Muscle of leg (tissue), 11 donors: ENCODE data around the gene ZBTB7A. TPM values are rescaled to one million over a fixed set of nuclear protein-coding genes. Genes with fewer than 3 reads are reported as not detected.
"Not testable (repeated sequence)": the region's sequence is repeated elsewhere in the genome, so short reads cannot be mapped to it uniquely, and the experiment has no call there.

ENCODE experiments used
- DNase-seq: peaks from one replicate; pipeline ENCODE4 v3.0.0; 2013
- H3K27ac ChIP-seq: one replicate; pipeline ENCODE4 v1.5.1; 2013; ENCODE audit warnings: mild to moderate bottlenecking, low read length, control low read depth
- H3K27me3 ChIP-seq: one replicate; pipeline ENCODE4 v1.6.1; 2013; ENCODE audit warnings: low read length; ENCODE audit not compliant: control insufficient read depth, insufficient read depth
- H3K36me3 ChIP-seq: one replicate; pipeline ENCODE4 v1.6.1; 2013; ENCODE audit warnings: low read length; ENCODE audit not compliant: control insufficient read depth, insufficient read depth
- H3K4me1 ChIP-seq: one replicate; pipeline ENCODE4 v1.6.1; 2013; ENCODE audit warnings: low read length; ENCODE audit not compliant: control insufficient read depth, insufficient read depth
- H3K4me3 ChIP-seq: one replicate; pipeline ENCODE4 v1.5.1; 2013; ENCODE audit warnings: low read length, control low read depth
- H3K9me3 ChIP-seq: replicated peaks from 2 replicates; pipeline ENCODE4 v1.6.1; 2013; ENCODE audit warnings: low read depth, low read length; ENCODE audit not compliant: control insufficient read depth
- whole genome bisulfite sequencing: methylation state at CpG from one replicate; pipeline ENCODE4 v1.1.5; 2013; ENCODE audit warnings: missing lambda C conversion rate; ENCODE audit not compliant: insufficient coverage; 5-methylcytosine and 5-hydroxymethylcytosine counted together
- polyA plus RNA-seq, 8 donors: library from polyadenylated mRNA; unstranded; fragments of 120-200 nt; gene quantifications; one replicate each; pipeline versions ENCODE4 v1.2.1 to v1.2.3, GENCODE V29; 2013; ENCODE audit warnings: inconsistent platforms in 1 of 8, low replicate concordance in 1 of 8; ENCODE audit not compliant: insufficient read length in 8 of 8, insufficient read depth in 1 of 8
- total RNA-seq: library from RNA; stranded (reverse); fragments of 120-200 nt; gene quantifications from one replicate; pipeline ENCODE4 v1.2.4, GENCODE V29; 2013

The ZBTB7A gene
- total and polyA plus RNA-seq, 9 donors, result 4.2 to 10.9 (median 8.2) TPM

GRCh38 chr19:4007836-4008539, 58.7 kb downstream of the ZBTB7A start:
- Histone ChIP-seq H3K27ac (peak overlapping the region; percentile 89), H3K36me3 (peaks cover 21% of the 10 kb centered on the region), H3K4me1 (peaks cover 46% of the 10 kb centered on the region), H3K4me3 (peak overlapping the region; percentile 89), H3K9me3 (no peaks in the 10 kb centered on the region), H3K27me3 (no peaks in the 10 kb centered on the region)
- DNase-seq, result peak; percentile 70
- 0% methylated on average over 36 of the region's 55 CpGs for WGBS

GRCh38 chr19:4007021-4007835, 59.5 kb downstream of the ZBTB7A start, which contains the start of gene PIAS4:
PIAS4 (plus strand) TSS chr19:4007736; CDS start chr19:4007761, 25 bp downstream.
- H3K9me3 ChIP-seq, result no peaks in the 10 kb centered on the region
- H3K4me3 ChIP-seq, result peak within 1 kb of the TSS; percentile 89
- WGBS, result under 1% methylated on average over 79 of the region's 91 CpGs
- H3K27ac ChIP-seq, result peak within 1 kb of the TSS; percentile 89
- DNase-seq, result peak; percentile 99
- peaks cover 42% of the 10 kb centered on the region for H3K4me1 ChIP-seq
- peaks cover 13% of the 10 kb centered on the region for H3K36me3 ChIP-seq
- H3K27me3 ChIP-seq, result no peaks in the 10 kb centered on the region

GRCh38 chr19:4005436-4005835, 61.3 kb downstream of the ZBTB7A start:
- 91% methylated on average over 8 of the region's 9 CpGs for WGBS
- not testable (repeated sequence) for DNase-seq, H3K9me3 ChIP-seq, H3K4me3 ChIP-seq, H3K27ac ChIP-seq, H3K27me3 ChIP-seq, H3K36me3 ChIP-seq
- H3K4me1 ChIP-seq, result peaks cover 27% of the 10 kb centered on the region

DNA sequence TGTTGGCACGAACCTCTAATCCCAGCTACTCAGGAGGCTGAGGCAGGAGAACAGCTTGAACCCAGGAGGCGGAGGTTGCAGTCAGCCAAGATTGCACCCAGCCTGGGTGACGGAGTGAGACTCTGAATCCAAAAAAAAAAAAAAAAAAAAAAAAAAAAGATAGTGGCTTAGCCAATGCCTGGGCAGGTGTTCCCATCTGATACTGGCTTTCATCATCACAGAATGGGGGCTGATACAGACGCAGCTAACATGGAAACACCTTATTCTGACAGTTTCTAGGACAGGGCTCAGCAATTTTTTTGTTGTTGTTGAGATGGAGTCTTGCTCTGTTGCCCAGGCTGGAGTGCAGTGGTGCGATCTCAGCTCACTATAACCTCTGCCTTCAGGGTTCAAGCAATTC, 65.9 kb downstream of the ZBTB7A start:
- WGBS, result no CpG with 5 or more reads among the region's 5 CpGs
- H3K27me3 ChIP-seq, result not testable (repeated sequence)

DNA sequence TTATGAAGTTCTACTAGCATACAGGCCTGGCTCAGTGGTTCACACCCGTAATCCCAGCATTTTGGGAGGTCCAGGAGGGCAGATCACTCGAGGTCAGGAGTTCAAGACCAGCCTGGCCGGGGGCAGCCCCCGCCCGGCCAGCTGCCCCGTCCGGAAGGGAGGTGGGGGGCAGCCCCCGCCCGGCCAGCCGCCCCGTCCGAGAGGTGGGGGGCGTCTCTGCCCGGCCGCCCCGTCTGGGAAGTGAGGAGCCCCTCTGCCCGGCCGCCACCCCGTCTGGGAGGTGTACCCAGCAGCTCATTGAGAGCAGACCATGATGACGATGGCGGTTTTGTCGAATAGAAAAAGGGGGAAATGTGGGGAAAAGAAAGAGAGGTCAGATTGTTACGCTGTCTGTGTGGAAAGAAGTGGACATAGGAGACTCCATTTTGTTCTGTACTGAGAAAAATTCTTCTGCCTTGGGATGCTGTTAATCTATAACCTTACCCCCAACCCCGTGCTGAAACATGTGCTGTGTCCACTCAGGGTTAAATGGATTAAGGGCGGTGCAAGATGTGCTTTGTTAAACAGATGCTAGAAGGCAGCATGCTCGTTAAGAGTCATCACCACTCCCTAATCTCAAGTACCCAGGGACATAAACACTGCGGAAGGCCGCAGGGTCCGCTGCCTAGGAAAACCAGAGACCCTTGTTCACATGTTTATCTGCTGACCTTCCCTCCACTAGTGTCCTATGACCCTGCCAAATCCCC, 67.9 kb downstream of the ZBTB7A start:
- H3K36me3 ChIP-seq, DNase-seq, H3K4me1 ChIP-seq, H3K27ac ChIP-seq, H3K9me3 ChIP-seq, H3K4me3 ChIP-seq, H3K27me3 ChIP-seq: not testable (repeated sequence)
- WGBS, result 81% methylated on average over 23 of the region's 29 CpGs

More for the DNA sequence above, 65.9 kb downstream of the ZBTB7A start:
- not testable (repeated sequence) for H3K36me3 ChIP-seq, DNase-seq, H3K9me3 ChIP-seq, H3K4me1 ChIP-seq, H3K4me3 ChIP-seq, H3K27ac ChIP-seq

DNA sequence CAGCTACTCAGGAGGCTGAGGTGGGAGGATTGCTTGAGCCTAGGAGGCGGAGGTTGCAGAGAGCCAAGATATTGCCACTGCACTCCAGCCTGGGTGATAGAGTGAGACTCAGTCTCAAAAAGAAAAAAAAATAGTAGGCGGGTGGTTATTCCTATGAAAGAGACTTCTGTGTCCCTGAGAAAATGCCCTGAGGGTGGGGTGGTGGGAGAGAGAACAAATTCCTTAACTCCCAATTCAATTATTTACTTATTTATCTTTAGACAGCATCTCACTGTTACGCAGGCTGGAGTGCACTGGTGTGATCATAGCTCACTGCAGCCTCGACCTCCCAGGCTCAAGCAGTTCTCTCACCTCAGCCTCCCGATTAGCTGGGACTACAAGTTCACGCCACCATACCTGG, 71.1 kb downstream of the ZBTB7A start:
- Histone ChIP-seq H3K4me1 (no peaks in the 10 kb centered on the region), H3K4me3 (no peak overlapping the region), H3K27ac (no peak overlapping the region), H3K27me3 (no peaks in the 10 kb centered on the region), H3K9me3 (no peaks in the 10 kb centered on the region), H3K36me3 (no peaks in the 10 kb centered on the region)
- no peak for DNase-seq
- WGBS, result 75% methylated on average over 5 of the region's 6 CpGs

Other genes with a start within 250 kb of the ZBTB7A start
- under 0.01 TPM for gene ZFR2, start 197.9 kb downstream of the ZBTB7A start, total RNA-seq
- gene ZFR2, start 197.9 kb downstream of the ZBTB7A start, polyA plus RNA-seq, result under 1 TPM in 6 of 8 donors, not detected in 2; 0.03 to 0.23 (median 0.13) TPM
- 0.04 TPM for gene ATCAY, start 186.2 kb downstream of the ZBTB7A start, total RNA-seq
- gene ATCAY, start 186.2 kb downstream of the ZBTB7A start, polyA plus RNA-seq, result under 1 TPM; 0.06 to 0.78 (median 0.24) TPM
- 168 TPM for gene NMRK2, start 133.8 kb downstream of the ZBTB7A start, total RNA-seq
- gene NMRK2, start 133.8 kb downstream of the ZBTB7A start, polyA plus RNA-seq, result 100 to 1,000 TPM; 146 to 369 (median 300) TPM
- gene DAPK3, start 95.8 kb downstream of the ZBTB7A start, total RNA-seq, result 51.2 TPM
- gene DAPK3, start 95.8 kb downstream of the ZBTB7A start, polyA plus RNA-seq, result 10 to 100 TPM; 69.6 to 88.5 (median 80.0) TPM
- 3,013 TPM for gene EEF2, start 81.4 kb downstream of the ZBTB7A start, total RNA-seq
- gene EEF2, start 81.4 kb downstream of the ZBTB7A start, polyA plus RNA-seq, result 1,000 to 10,000 TPM; 2,533 to 3,060 (median 2,684) TPM
- gene PIAS4, start 59.2 kb downstream of the ZBTB7A start, total RNA-seq, result 18.1 TPM
- 10 to 100 TPM; 14.7 to 26.2 (median 23.8) TPM for gene PIAS4, start 59.2 kb downstream of the ZBTB7A start, polyA plus RNA-seq
- gene MAP2K2, start 57.2 kb upstream of the ZBTB7A start, total RNA-seq, result 97.0 TPM
- 100 to 1,000 TPM; 104 to 137 (median 118) TPM for gene MAP2K2, start 57.2 kb upstream of the ZBTB7A start, polyA plus RNA-seq
- gene CREB3L3, start 86.7 kb upstream of the ZBTB7A start, total RNA-seq, result not detected
- gene CREB3L3, start 86.7 kb upstream of the ZBTB7A start, polyA plus RNA-seq, result 1 to 10 TPM in 1 of 8 donors, under 1 TPM in 2, not detected in 5; 0.16 to 5.8 (median 0.99) TPM
- gene SIRT6, start 115.7 kb upstream of the ZBTB7A start, total RNA-seq, result 6.0 TPM
- 10 to 100 TPM; 10.5 to 17.1 (median 12.2) TPM for gene SIRT6, start 115.7 kb upstream of the ZBTB7A start, polyA plus RNA-seq
- 0.58 TPM for gene ANKRD24, start 115.8 kb upstream of the ZBTB7A start, total RNA-seq
- gene ANKRD24, start 115.8 kb upstream of the ZBTB7A start, polyA plus RNA-seq, result 1 to 10 TPM in 5 of 8 donors, under 1 TPM in 3; 0.79 to 2.5 (median 1.1) TPM
- gene EBI3, start 162.6 kb upstream of the ZBTB7A start, total RNA-seq, result 0.53 TPM
- gene EBI3, start 162.6 kb upstream of the ZBTB7A start, polyA plus RNA-seq, result 1 to 10 TPM in 2 of 8 donors, under 1 TPM in 6; 0.52 to 1.7 (median 0.76) TPM
- 15.0 TPM for gene YJU2, start 180.2 kb upstream of the ZBTB7A start, total RNA-seq
- gene YJU2, start 180.2 kb upstream of the ZBTB7A start, polyA plus RNA-seq, result 10 to 100 TPM; 14.2 to 16.0 (median 15.1) TPM
- 40.1 TPM for gene SHD, start 212.4 kb upstream of the ZBTB7A start, total RNA-seq
- gene SHD, start 212.4 kb upstream of the ZBTB7A start, polyA plus RNA-seq, result 100 to 1,000 TPM in 4 of 8 donors, 10 to 100 TPM in 4; 89.5 to 139 (median 97.6) TPM
- gene TMIGD2, start 235.5 kb upstream of the ZBTB7A start, total RNA-seq, result 0.71 TPM
- under 1 TPM; 0.21 to 0.94 (median 0.47) TPM for gene TMIGD2, start 235.5 kb upstream of the ZBTB7A start, polyA plus RNA-seq
- gene FSD1, start 237.7 kb upstream of the ZBTB7A start, total RNA-seq, result 0.71 TPM
- gene FSD1, start 237.7 kb upstream of the ZBTB7A start, polyA plus RNA-seq, result 1 to 10 TPM in 7 of 8 donors, under 1 TPM in 1; 0.99 to 3.2 (median 2.4) TPM